ENCODE measurements around the gene ATP11A.
"Not testable (repeated sequence)": the region's sequence is repeated elsewhere in the genome, so short reads cannot be mapped to it uniquely, and the experiment has no call there.

Gene ATP11A

DNA sequence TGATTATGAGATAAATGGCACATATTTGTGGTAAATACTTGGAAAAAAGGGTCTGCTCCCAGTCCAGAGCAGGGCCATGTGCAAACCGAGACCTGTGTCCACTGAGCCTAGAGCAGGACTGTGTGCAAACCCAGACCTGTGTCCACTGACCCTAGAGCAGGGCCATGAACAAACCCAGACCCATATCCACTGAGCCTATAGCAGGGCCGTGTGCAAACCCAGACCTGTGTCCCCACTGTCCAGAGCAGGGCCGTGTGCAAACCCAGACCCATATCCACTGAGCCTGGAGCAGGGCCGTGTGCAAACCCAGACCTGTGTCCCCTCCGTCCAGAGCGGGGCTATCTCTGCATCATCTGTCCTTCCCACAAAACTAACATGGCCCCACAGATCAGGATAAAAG is 136.0 kb downstream of the ATP11A start:
- DNase-seq = no peak

DNA sequence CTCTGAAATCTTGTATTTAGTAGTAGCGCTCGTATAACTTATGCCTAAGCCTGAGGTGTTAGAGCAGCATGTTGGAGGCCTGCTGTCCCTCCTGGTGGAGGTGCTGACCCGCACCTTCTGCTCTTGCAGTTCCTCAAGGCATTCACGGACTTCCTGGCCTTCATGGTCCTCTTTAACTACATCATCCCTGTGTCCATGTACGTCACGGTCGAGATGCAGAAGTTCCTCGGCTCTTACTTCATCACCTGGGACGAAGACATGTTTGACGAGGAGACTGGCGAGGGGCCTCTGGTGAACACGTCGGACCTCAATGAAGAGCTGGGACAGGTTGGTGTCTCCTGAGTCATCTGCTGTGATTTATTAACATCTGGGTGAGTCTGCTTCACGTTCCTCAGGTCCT is 136.7 kb downstream of the ATP11A start:
- no peak for DNase-seq

DNA sequence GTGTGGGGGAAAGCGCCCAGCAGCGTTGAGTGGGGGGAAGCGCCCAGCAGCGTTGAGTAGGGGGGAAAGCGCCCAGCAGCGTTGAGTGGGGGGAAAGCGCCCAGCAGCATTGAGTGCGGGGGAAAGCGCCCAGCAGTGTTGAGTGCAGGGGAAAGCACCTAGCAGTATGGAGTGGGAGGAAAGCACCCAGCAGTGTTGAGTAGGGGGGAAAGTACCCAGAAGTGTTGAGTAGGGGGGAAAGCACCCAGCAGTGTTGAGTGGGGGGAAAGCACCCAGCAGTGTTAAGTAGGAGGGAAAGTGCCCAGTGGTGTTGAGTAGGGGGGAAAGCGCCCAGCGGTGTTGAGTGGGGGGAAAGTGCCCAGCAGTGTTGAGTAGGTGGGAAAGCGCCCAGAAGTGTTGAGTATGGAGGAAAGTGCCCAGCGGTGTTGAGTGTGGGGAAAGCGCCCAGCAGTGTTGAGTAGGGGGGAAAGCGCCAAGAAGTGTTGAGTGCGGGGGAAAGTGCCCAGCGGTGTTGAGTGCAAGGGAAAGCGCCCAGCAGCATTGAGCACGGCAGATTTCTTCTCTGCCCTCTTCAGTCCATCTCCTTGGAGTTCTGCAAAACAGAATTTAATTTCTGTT is 138.4 kb downstream of the ATP11A start:
- DNase-seq = no peak

DNA sequence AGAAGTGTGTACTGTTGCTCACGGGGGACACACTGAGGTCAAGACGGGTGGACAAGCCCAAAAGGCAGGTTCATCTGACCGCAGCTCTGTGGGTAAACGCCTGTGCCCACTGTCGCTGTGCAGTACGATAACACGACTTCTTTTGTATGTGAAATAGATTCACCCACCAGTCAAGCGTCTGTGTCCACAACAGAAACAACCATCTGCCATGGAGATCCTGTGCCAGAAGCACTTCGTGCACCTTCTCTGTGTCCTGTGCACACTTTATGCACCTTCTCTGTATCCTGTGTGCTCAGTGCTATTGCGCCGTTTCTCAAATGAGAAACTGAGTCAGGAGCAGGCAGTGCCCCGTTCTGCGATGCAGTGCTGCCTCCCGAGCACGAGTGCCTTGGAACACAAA is 138.9 kb downstream of the ATP11A start:
- DNase-seq = no peak

DNA sequence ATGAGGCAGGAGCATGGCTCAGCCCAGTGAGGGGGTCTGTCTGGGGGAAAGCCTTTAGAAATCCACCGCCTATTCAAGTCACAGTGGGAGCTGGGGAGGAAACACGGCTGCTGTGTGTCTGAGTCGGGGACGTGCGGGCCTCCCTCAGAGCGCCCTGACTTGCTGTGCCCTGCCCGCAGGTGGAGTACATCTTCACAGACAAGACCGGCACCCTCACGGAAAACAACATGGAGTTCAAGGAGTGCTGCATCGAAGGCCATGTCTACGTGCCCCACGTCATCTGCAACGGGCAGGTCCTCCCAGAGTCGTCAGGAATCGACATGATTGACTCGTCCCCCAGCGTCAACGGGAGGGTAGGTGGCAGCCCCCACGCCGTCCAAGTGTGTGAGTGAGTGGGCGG is 141.4 kb downstream of the ATP11A start:
- no peak for DNase-seq

DNA sequence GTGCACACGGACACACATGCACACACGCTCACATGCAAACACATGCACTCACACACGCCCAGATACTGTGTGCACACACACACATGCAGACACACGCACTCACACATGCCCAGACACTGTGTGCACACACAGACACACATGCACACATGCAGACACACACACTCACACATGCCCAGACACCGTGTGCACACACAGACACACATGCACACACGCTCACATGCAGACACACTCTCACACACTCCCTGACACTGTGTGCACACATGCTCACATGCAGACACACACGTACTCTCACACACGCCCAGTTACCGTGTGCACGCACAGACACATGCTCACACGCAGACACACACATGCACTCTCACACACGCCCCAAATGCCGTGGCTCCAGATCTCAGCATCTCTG is 142.0 kb downstream of the ATP11A start:
- no peak for DNase-seq

DNA sequence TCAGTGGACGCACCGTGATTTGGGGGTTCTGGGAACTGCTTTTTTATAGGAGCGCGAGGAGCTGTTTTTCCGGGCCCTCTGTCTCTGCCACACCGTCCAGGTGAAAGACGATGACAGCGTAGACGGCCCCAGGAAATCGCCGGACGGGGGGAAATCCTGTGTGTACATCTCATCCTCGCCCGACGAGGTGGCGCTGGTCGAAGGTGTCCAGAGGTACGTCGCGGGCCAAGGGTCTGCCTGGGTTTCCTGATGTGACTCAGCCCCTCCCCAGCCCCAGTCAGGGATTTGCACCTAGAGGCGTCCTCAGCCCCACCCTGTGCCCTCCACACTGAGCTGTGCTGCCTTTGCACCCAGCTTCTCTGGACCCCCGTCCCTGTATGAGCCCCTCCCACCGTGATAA is 143.0 kb downstream of the ATP11A start:
- no peak for DNase-seq

DNA sequence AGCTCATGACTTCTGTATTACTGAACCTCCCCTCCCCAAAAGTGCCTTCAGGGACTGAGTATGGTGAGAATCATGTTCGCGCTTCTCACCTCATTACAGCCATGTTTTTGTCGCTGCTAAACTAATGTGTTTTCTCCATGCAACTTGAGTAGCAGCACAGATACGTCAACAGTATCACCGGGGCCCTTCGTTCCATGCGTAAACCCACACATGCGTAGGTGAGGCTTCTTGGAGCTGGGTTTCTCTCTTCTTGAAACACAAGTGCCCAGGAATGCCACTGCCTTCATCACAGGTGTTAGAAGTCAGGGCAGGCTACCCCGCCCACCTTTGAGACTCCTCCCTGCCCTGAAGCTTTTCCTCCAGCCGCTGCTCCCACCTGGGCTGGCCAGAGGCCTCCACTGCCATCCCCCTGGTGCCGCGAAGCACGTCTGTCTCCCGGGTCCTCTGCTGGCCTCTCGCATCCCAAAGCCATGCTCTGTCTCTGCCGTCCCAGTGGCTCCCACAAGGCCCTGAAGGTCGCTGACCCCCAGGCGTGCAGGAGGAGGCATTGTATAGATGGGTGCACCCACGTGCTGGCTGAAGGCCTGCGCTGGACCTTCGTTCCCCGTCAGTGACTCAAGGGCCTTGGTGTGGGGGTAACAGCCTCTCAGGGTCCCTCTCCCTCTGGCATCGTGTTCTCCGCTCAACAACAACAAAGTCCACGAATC is 143.9 kb downstream of the ATP11A start:
- DNase-seq = no peak

DNA sequence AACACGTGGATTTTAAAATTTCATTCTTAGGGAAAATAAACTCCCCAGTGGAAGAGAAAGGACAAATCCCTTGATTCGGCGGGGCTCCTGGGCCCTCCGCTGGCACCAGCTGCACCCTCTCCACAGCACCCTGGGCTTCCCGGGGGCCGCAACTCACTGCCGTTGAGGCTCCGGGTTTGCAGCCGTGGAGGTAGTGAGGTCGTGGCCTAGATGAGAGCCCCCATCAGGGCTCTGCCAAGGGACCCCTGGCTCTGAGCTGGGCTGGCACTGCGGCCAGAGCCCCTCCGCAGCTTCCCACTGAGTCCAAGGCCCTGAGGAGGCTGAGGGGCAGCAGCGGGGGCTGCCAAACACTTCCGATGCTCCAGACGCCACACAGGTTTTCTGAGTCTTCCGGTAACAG is 145.5 kb downstream of the ATP11A start:
- DNase-seq = no peak

DNA sequence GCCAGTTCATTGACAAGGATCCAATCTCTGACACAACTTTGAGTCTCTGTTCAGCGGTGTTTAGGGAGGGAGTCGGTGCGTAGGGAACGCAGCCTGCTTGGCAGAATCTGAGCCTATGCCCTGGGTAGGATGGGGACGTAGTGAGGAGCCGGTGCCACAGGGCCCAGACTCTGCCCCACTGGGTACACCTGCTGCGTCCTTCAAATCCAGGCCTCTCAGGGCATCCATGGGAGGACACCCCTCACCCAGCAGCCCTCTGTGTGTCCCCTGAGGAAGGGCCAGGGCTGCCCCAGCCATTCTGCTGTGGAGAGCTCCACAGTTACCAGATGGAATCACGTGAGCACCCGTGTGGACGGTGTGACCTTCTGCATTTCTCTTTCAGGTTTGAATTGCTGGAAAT is 146.0 kb downstream of the ATP11A start:
- no peak for DNase-seq

DNA sequence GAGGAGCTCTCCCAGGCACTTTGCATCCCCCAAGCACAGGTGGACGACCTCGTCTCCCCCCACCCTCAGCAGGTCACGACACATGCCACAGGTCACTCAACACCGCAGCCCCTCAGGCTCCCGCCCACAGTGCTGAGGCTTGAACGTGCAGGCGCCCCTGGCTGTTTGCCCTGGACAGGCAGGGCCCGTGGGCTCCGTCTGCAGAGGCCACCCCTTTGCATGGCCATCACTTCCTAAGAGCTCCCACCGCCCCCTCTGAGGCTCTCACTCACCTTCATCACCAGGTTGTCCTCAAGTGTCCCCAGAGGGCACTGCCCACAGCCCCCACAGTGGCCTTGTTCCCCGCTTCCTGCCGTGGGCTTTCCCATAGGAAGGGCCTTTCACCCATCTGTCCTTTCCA is 147.1 kb downstream of the ATP11A start:
- DNase-seq = no peak

DNA sequence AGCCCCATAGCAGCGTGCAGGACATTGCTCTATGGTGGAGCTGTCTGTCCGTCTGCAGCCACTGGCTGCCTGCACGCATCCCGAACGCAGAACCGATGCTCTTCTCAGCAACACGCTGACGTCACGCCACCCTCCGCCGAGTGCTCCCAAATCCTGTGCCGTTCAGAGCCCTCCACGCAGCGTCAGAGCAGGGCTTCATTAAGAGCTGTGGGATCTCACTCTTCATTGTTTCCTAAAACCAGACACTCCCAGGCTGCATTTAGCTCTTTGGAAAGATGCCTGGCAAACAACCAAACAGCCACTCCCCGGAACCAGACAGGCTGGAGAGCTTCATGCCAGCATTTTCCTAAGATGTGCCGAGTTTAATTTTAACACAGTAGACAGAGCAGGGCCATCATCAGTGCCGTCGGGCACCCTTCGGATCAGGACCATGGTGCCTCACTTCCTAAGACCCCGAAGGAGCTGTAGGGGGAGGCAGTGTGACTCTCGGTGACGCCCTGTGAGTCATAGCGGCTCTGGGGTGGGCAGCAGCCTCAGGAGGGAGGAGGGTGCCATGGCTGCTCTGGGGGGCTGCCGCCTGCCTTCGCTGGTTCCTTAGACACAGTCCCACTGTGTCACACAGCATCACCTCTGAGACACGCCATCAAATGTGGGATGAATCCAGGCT is 147.7 kb downstream of the ATP11A start:
- DNase-seq = no peak

DNA sequence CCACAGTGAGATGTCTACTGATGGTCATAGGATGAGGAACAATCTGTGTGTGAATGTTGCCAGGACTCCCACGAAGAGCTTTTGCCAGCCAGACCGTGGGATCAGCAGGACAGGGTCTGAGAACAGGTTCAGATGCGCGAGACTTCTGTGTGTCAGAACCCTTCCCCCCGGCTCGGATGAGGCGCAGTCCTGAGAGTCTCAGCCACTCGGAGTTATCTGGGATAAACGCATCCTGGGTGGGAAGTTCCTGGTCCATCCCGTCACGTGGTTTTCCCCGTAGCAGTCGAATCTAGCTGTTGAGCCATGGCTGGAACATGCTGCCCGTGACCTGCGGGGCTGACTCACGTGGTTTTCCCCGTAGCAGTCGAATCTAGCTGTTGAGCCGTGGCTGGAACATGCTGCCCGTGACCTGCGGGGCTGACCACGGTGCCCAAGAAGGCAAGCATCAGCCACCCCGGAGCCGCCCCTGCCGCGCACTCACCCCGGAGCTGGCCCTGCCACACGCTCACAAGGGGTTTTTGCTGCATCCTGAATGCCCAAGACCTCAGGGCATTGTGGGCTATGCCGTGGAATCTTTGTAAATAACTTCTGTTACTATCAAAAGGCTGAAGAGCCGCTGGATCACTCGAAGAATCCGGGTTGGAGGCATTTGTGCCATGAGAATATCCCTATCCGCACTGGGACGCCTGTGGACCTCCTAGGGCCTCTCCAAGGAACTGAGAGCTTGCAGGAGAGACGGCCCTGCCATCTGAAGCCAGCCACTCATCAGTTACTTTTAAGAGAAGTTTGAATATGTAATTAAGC is 148.4 kb downstream of the ATP11A start:
- no peak for DNase-seq

DNA sequence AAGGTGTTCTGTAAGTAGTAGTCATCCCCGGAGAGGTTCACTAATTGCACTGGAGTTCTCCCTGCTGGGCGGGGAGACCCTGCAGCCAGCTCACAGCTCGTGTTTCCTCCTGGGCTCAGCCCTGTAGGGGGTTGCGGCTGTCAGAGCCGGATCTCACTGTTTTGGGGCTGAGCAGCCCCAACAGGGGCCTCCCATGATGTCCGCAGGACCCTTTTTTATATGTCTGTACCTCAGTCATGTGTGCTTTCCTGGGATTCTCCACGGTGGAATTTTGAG is 148.9 kb downstream of the ATP11A start:
- DNase-seq = no peak

DNA sequence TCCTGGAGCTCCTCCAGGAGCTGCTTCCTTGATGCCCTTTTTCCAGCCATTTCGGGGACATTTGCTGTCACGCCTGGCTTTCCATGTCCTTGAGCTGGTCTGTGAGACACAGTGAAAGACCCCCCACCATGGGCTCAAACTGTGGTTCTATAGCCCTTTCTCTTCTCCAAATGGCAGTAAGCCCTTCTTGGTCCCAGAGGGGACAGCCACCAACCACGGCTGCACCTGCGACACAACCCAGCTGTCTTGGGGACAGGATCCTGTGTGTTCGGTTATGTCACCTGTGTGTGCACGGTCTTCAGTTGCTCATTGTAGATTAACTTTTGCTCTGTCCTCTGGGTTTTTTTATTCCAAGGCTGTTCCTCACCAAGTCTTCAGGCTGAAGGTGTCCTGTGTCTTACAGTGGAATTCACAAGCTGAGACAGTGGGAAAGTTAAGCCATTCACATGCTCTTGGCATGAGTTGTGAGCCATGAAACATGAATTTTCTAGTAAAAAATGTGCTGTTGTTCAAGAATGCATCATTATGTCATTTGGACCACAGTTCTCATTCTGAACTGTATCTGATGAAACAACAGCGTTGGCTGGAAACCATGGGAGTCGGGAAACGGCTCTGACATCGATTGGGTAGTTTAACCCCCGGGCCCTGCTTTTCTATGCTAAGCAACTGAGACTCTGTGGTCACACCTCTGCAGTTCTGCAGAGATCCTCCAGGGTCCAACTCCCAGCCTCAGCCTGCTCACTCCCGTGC is 149.7 kb downstream of the ATP11A start:
- DNase-seq = no peak

DNA sequence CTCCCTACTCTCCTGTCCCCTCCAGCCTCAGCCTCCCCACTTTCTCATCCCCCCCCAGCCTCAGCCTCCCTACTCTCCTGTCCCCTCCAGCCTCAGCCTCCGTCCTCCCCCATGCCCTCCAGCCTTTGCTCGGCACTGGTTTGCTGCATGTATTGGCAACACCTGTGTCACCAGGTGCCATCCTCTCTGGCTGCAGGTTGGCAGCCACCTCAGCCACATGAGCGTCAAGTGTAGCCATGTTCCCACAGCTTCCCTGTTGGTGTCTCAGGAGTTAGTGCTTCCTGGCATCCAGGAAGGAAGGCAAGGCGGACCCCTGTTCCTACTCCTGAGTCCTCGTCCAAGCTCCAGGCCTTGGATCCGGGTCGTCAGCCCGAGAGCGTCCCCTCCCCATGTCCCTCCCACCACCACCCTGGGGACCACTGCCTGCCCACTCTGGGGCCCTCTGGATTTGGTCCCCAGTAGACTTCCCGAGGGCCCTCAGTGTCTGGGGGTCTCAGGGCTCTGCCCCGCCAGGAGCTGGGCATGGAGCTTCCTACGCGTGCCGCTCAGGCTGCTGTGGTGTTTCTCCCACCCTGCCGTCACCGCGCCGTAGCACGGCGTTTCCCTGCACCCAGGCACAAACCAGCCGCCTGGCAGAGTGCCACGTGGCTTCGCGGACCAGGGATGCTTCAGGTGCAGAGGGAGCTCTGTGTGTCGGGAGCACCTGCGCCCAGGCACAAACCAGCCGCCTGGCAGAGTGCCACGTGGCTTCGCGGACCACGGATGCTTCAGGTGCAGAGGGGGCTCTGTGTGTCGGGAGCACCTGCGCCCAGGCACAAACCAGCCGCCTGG is 150.8 kb downstream of the ATP11A start:
- no peak for DNase-seq

DNA sequence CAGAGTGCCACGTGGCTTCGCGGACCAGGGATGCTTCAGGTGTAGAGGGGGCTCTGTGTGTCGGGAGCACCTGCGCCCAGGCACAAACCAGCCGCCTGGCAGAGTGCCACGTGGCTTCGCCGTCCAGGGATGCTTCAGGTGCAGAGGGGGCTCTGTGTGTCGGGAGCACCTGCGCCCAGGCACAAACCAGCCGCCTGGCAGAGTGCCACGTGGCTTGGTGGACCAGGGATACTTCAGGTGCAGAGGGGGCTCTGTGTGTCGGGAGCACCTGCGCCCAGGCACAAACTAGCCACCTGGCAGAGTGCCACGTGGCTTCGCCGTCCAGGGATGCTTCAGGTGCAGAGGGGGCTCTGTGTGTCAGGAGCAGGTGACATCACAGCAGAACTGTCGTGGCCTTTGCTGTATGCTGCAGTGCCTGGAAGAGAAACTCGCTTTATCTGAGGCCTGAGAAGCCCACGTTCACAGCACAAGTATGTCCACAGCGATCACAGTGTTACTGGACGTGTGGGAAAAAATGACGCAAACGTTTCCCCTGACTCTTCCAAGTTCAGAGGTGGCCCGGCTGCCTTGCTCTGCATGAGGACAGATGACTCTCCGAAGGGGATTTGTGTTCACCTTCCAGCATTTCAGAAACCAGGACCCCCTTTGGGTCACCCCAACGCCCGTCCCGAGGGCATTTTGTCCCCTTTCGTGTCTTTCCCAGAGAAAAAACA is 151.6 kb downstream of the ATP11A start:
- DNase-seq = not testable (repeated sequence)

DNA sequence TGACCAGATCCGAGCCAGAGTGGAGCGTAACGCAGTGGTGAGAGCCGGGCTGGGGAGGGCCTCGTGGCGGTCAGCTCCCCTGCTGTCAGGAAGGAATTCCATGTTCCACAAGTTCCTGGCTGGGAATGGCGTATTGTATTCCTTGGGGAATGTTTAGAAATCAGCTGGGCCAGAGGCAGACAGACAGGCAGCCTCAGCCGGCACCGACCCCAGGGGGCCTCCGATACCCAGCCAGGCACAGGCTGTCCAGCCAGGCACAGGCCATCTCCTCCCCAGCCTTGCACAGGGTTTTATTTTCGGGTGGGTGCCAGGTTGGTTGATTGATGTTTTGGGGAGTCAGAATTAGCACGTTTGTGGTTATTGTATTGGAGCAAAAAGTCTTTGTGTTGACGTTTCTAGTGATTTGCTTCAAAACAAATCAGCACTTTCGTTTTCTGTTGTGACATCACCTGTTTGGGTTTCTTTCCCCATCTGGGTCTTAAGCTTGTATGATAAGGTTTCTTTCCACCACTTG is 152.6 kb downstream of the ATP11A start:
- DNase-seq = peak; percentile 11

DNA sequence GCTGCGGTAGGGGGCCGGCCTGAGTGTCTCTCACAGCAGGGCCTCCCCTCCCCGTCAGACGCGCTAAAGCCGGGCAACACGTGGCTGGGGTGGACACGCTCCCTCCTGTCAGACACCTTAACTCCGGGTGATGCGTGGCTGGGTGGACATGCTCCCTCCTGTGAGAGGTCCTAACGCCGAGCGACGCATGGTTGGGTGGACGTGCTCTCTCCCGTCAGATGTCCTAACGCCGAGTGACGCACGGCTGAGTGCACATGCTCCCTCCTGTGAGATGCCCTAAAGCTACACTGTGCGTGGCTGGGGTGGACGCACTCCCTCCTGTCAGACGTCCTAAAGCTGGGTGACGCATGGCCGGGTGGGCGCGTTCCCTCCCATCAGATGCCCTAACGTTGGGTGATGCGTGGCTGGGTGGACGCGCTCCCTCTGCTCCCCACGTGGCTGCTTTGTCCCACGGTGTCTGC is 153.1 kb downstream of the ATP11A start:
- DNase-seq = no peak

DNA sequence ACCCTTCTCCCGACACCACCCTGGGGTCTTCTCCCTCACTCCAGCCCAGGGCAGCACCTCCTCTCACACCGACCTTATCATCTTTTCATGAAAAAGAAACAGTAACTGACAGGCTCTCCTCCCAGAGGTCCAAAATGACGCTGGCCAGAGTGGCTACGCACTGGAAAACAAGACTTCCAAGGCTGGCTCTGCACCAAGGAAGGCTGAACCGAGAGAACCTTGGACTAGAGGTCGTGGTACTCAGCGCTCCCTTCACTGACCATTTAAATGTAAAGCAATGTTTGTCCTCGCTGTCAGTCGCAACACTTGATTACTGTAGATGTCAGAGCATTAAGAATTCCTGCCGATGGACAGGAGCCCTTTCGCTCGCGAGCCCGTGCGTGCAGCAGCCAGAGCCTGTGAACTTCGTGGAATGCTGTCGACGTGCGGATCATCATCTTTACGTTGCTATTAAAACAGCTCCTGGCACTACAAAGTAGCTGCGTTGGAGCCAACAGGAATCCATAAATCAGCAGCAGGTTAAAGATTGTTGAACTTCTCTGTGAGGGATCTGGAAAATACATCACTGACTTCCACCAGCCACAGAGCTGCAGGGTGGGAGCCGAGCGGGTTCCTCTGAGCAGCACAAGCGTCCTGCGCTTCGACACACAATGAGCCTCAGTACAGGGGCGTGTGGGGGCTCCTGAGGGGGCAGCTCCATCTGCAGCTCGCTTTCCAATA is 153.7 kb downstream of the ATP11A start:
- DNase-seq = no peak
